CD4-positive, alpha-beta T cell (primary cell): ENCODE results near the gene COL23A1. TPM values are rescaled to one million over a fixed set of nuclear protein-coding genes. Genes with fewer than 3 reads are reported as not detected.

ENCODE experiments used
- ATAC-seq: fragments of 200-7000 bp; cut with Tn5 transposase; one replicate; pipeline ENCODE4 v1.10.0; 2022; ENCODE audit warnings: mild to moderate bottlenecking; ENCODE audit not compliant: poor library complexity
- CTCF ChIA-PET: fragments of 350-600 bp; sonication (Branson Sonifier 250); formaldehyde crosslinking; loops from one replicate; lab custom pipeline; 2021; ENCODE audit warnings: antibody characterized with exemption, inconsistent platforms; lab: Charles Lee
- POLR2A ChIA-PET: fragments of 350-600 bp; sonication (Branson Sonifier 250); formaldehyde crosslinking; loops from one replicate; lab custom pipeline; 2021; ENCODE audit warnings: antibody characterized with exemption, inconsistent platforms; lab: Charles Lee
- DNase-seq, 14 experiments: peaks; one replicate each; pipeline ENCODE4 v3.0.0-alpha.2; 2013 to 2020; ENCODE audit warnings: mixed read lengths in 2 of 14
- H3K27ac ChIP-seq, 2 donors: one replicate each; pipeline versions ENCODE4 v1.5.1 to v1.7.0; 2013; ENCODE audit warnings: low read length in 2 of 2, low read depth in 1 of 2, mild to moderate bottlenecking in 1 of 2
- H3K27me3 ChIP-seq, 2 experiments: 1 replicate in 1 of 2; 2 replicates in 1 of 2; pipeline versions ENCODE4 v1.6.1 to v1.7.0; 2013; ENCODE audit warnings: low read length in 2 of 2, control low read depth in 1 of 2, mild to moderate bottlenecking in 1 of 2, moderate library complexity in 1 of 2; ENCODE audit not compliant: insufficient read depth in 2 of 2, control insufficient read depth in 1 of 2
- H3K36me3 ChIP-seq: one replicate; pipeline ENCODE4 v1.6.1; 2013; ENCODE audit warnings: low read length, control low read depth; ENCODE audit not compliant: insufficient read depth
- H3K4me1 ChIP-seq: one replicate; pipeline ENCODE4 v1.6.1; 2013; ENCODE audit warnings: low read length, control low read depth; ENCODE audit not compliant: insufficient read depth
- H3K4me3 ChIP-seq: one replicate; pipeline ENCODE4 v1.5.1; 2013; ENCODE audit warnings: mild to moderate bottlenecking, low read length, moderate library complexity
- H3K9me3 ChIP-seq, 2 experiments: 1 replicate in 1 of 2; 2 replicates in 1 of 2; pipeline versions ENCODE4 v1.6.1 to v1.7.0; 2013; ENCODE audit warnings: low read length in 2 of 2, mild to moderate bottlenecking in 2 of 2, control low read depth in 1 of 2, moderate library complexity in 1 of 2; ENCODE audit not compliant: control insufficient read depth in 1 of 2, insufficient read depth in 1 of 2
- H3K27ac Mint-ChIP-seq: one replicate; pipeline ENCODE4 v1.8.0; 2020; ENCODE audit warnings: mixed read lengths
- H3K27me3 Mint-ChIP-seq: one replicate; pipeline ENCODE4 v1.8.0; 2021; ENCODE audit warnings: mixed read lengths
- H3K36me3 Mint-ChIP-seq: one replicate; pipeline ENCODE4 v1.8.0; 2021; ENCODE audit warnings: low read depth, mixed read lengths
- H3K4me1 Mint-ChIP-seq: one replicate; pipeline ENCODE4 v1.8.0; 2021; ENCODE audit warnings: low read depth, mixed read lengths
- H3K4me3 Mint-ChIP-seq: one replicate; pipeline ENCODE4 v1.8.0; 2020; ENCODE audit warnings: mild to moderate bottlenecking, mixed read lengths
- H3K9me3 Mint-ChIP-seq: one replicate; pipeline ENCODE4 v1.8.0; 2020; ENCODE audit warnings: mixed read lengths
- CTCF ChIP-seq: fragments of 200-600 bp; IDR thresholded peaks from one replicate; pipeline ENCODE4 v1.8.0; 2022; ENCODE audit warnings: antibody characterized with exemption, mild to moderate bottlenecking
- intact Hi-C, 2 experiments: fragments of 100-400 bp; cut with DNase I in 1 of 2; cut with micrococcal nuclease in 1 of 2; formaldehyde crosslinking; loops; one replicate each; pipeline versions ENCODE4 v1.15.1 to v1.9.0; 2023 to 2025; cut with DNase I, micrococcal nuclease
- total RNA-seq, 174 experiments: library from RNA in 2 of 174; stranded (reverse) in 2 of 174; gene quantifications; one replicate each; pipeline ENCODE4 v1.2.3 and lab custom pipeline; 2021 to 2026

Gene COL23A1
- total RNA-seq, 2 experiments from 2014 or later: not detected

GRCh38 chr5:178376921-178377582, 213.1 kb downstream of the COL23A1 start:
- ATAC-seq: no peak
- H3K4me1 Mint-ChIP-seq: no peaks in the 10 kb centered on the region
- no peak overlapping the region for H3K27ac ChIP-seq
- peak in 1 of 14 experiments; percentile 10 for DNase-seq
- CTCF ChIA-PET: no interaction called here
- H3K27me3 Mint-ChIP-seq: no peaks in the 10 kb centered on the region
- no peaks in the 10 kb centered on the region for H3K4me1 ChIP-seq
- no peaks in the 10 kb centered on the region for H3K36me3 ChIP-seq
- no peak for TF ChIP-seq CTCF
- H3K27ac Mint-ChIP-seq: no peak overlapping the region
- intact Hi-C loops: no loop called here
- H3K4me3 Mint-ChIP-seq: no peak overlapping the region
- H3K27me3 ChIP-seq: no peaks in the 10 kb centered on the region
- no peak overlapping the region for H3K4me3 ChIP-seq
- no peaks in the 10 kb centered on the region for H3K9me3 ChIP-seq
- no peaks in the 10 kb centered on the region for H3K36me3 Mint-ChIP-seq
- POLR2A ChIA-PET: no interaction called here
- H3K9me3 Mint-ChIP-seq: no peaks in the 10 kb centered on the region

- ChIA-PET POLR2A (no interaction called here), CTCF (no interaction called here)
- no peaks in the 10 kb centered on the region for H3K27me3 Mint-ChIP-seq
- Histone ChIP-seq H3K36me3 (no peaks in the 10 kb centered on the region), H3K27ac (no peak overlapping the region), H3K4me1 (no peaks in the 10 kb centered on the region), H3K27me3 (no peaks in the 10 kb centered on the region), H3K4me3 (no peak overlapping the region), H3K9me3 (no peaks in the 10 kb centered on the region)
- intact Hi-C loops: no loop called here
- H3K9me3 Mint-ChIP-seq: no peaks in the 10 kb centered on the region
- ATAC-seq: no peak
- no peak for TF ChIP-seq CTCF
- H3K36me3 Mint-ChIP-seq: no peaks in the 10 kb centered on the region
- H3K27ac Mint-ChIP-seq: no peak overlapping the region
- no peak overlapping the region for H3K4me3 Mint-ChIP-seq
- DNase-seq: no peak
- no peaks in the 10 kb centered on the region for H3K4me1 Mint-ChIP-seq
Measured at GRCh38 chr5:178375348-178375747, 214.8 kb downstream of the COL23A1 start.

DNA sequence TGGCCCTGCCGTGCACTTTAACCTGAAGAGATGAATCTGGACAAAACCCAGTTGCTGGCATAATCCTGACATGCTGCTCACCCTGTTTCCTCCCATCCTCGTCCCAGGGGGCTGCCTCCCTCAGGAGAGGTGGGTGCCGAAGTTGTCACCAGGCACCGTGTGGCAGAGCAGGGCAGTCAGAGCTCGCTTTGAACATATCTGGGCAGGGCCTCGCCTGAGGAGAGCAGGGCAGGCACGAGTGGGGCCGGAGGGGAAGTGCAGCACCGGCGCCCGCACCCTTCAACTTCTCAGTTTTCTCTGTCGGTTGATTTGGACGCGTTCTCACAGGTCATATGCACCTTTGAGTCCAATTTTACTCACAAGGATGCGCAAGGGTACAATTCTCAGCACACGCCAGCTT, 216.5 kb downstream of the COL23A1 start:
- no peak overlapping the region for H3K4me3 Mint-ChIP-seq
- H3K36me3 Mint-ChIP-seq: no peaks in the 10 kb centered on the region
- H3K27me3 Mint-ChIP-seq: no peaks in the 10 kb centered on the region
- H3K27ac ChIP-seq: no peak overlapping the region
- no peaks in the 10 kb centered on the region for H3K36me3 ChIP-seq
- H3K9me3 ChIP-seq: peaks cover 0 to 8% of the 10 kb centered on the region in 2 experiments
- no peak overlapping the region for H3K27ac Mint-ChIP-seq
- no peaks in the 10 kb centered on the region for H3K4me1 ChIP-seq
- H3K9me3 Mint-ChIP-seq: no peaks in the 10 kb centered on the region
- intact Hi-C loops: no loop called here
- TF ChIP-seq CTCF: no peak
- ChIA-PET CTCF (no interaction called here), POLR2A (no interaction called here)
- no peak for ATAC-seq
- no peaks in the 10 kb centered on the region for H3K4me1 Mint-ChIP-seq
- no peaks in the 10 kb centered on the region for H3K27me3 ChIP-seq
- H3K4me3 ChIP-seq: no peak overlapping the region
- no peak for DNase-seq
